GM18526 (cell line): ENCODE measurements around the gene HOXB6.

Source experiments
- POLR2A ChIP-seq: IDR thresholded peaks from 3 replicates; pipeline ENCODE4 v1.6.1; 2011; ENCODE audit not compliant: insufficient read length; ENCODE audit errors: extremely low read depth

Gene HOXB6

DNA sequence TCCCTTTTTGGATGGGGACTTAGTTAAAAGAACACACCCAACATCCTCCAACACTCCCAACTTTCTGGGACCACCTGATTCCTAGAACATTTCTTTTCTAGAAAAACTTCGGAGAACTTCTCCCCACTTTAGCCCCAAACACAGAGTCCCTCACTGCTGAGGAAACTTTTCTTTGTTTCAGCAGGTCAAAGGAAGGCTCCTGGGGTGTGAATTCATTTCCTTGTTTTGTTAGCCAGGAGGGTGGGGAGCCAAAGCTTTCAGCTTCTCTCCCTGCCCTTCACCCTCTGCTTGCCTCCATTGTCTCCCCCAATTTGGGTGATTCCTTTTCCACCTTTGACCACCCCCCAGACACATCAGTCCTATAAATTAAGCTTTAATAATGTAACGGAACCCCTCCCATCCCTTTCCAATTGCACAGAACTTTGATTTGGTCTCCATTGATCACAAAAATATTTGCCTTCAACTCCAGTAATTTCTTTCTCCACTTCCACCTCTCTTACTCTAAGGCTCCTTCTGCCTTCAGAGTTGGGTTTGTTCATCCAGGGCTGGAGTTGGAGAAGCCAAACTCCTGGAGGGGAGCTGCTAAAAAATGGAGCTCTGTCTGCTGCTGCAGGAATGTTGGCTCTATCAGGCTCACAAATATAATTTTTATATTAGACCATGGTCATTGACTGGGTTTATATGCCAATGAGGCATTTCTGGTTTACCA is 37.0 kb downstream of the HOXB6 start:
- TF ChIP-seq POLR2A: no peak

DNA sequence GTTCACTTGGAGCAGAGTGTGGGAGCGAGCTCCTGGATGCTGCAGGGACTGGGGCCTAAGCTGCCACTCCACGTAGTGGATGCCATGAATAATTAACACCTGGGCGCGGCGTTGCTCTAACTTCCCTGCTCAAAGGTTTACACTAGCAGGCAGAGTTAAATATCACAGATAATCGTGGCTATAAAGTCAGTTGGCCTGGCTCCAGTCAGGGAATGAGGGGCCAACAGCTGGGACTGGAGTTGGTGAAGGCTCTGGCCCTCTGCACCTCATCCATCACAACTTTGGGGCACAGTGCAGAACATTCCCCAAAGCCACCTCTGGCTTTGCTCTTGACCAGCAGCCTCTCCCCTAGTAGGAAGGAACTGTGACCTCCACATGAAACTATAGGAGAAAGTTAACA is 37.6 kb downstream of the HOXB6 start:
- TF ChIP-seq POLR2A: no peak

DNA sequence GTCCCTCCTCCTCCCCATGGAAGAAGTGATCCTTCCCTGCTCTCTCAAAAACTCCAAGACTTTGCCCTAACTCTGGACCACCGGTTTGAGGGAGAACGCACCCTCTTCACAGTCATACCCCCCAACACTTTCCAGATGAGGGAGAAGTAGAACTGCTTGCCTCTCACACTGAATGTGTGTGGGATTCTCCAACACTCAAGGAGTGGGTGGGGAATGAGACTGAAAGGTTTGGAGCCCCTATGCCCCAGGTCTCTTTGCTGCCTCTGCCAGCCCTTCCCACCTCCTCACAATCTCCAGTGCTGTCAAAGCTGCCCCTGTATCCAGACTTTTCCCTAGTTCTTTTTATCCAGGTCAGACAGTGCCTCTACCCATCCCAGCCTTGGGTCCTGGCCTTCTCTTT is 38.1 kb downstream of the HOXB6 start:
- no peak for TF ChIP-seq POLR2A

DNA sequence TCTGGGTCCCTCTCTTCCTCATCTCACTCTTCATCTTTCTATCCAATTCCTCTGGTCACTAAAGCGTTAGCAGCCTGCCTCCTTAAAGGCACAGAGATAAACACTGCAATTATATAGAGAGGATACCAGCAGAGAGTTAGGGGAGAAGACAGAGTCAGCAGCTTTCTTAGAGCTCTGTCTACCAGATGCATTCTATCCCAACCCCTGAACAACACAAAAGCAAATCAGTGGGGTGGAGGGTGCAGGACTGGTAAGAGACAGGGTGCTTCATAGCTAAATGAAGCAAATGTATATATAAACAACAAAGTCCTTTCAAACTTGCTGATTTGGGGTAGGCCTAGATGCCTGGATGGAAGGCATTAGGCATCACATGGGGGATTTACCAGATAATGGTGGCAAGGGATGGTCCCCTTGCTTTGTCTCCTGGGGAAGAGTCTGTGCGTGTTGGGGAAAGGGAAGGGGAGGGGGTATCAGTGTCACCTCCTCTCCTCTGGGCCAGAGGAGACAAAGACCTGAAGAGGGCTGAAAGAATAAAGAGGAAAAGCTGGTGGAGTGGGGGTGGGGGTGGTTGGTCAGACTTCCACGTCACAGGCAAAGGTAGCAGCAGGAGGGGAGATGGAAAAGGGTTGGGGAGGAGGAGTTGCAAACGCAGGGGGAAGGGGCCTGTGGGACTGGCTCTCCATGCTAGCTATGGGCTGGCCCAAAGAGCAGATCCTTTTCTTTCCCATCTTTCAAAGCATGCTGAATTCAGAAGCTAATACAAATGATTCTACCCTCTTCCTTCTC is 38.7 kb downstream of the HOXB6 start:
- TF ChIP-seq POLR2A: no peak

DNA sequence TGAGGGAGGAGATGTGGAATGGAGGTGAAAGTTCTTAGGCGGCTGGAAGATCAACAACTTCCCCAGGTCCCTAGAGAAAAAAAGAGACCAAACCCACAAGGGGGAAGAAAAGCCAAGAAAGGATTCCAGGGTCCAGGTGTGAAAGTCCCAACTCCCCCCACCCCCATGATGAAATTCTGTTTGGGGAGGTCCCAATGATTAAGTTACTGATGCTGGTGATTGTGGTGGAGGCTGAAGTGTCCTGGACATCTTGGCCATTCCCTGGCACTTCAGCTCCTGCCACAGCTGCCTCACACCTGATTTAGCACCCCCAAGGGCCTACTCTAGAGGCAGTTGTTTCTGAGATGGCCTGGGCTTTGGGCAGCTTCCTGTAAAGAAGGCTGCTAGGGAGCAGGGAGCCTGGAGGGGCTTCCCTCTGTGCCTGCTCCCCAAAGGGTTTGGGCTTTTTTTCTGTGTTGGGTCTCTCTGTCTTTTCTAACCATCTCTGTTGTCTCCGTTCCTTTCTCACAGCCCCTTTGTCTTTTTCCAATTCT is 39.7 kb downstream of the HOXB6 start:
- no peak for TF ChIP-seq POLR2A

DNA sequence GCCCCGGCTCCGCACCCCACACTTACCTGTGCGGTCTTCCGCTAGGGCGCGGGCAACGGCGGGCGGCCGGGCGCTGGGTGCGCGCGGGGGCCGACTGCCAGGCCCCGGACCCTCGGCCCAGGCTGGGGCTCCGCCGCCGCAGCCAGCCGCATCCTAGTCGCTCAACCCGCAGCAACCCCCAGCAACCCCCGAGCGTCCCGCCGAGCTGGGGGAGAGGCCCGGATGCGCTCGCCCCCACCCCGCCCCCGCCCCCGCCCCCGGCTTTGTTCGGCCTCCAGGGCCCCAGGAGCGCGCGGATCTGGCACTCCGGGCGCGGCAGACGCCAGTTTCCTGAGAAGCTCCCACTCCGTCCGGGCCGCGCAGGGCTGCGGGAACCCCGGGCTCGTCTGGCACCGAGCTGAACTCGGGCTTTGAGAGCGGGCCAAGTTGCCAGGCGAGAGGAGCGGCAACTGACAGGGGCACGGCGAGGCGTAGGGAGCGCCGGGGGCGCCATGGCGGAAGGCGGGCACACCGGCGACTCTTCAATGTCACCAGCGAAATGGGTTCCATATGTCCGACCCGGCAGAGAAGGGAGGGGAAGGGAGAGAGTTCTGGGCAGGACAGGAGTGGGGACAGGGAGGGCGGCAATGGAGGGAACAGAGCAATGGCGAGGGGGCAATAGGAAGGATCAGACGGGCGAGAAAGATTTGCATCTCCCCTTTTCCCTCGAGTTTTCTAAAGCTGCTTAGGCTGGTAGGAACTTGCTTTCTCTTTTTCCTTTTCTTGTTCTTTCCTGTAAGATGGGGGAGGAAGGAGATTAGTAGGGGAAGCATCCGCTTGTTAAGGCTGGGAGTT is 40.4 kb downstream of the HOXB6 start:
- no peak for TF ChIP-seq POLR2A

DNA sequence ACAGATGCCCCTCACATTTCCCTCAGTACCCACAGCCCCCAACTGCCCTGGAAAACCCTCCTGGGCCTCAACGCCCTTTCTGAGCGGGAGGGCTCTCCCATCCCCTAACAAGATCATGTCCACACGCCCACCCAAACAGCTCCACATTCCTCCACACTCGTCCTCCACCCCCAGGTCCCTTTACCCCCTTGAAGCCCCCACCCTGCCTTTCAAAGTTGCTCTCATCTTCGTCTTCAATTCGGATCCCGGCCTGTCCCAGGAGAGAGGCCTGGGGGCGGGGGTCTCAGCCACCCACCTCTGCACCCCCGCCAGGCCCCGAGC is 41.0 kb downstream of the HOXB6 start:
- no peak for TF ChIP-seq POLR2A

DNA sequence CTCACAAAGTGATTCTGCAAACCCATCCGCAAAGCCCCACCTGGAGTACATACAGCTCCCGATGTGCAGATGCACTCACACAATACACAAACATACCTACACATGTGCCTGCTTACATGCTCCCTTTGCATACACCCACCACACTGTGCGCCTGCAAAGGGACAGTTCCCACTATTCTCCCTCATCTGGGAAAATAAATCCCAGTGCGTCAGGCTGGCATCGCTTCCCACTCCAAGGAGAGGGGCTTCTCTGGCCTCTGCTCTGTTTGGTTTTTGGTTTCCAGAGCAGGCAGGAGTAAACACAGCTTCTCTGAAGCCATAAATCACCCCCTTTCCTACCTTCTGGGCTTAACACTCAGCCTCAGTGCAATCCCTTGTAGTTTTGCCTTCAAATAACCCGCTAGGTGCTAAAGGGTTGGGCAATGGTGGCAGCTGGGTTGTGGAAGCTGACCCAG is 41.4 kb downstream of the HOXB6 start:
- no peak for TF ChIP-seq POLR2A

DNA sequence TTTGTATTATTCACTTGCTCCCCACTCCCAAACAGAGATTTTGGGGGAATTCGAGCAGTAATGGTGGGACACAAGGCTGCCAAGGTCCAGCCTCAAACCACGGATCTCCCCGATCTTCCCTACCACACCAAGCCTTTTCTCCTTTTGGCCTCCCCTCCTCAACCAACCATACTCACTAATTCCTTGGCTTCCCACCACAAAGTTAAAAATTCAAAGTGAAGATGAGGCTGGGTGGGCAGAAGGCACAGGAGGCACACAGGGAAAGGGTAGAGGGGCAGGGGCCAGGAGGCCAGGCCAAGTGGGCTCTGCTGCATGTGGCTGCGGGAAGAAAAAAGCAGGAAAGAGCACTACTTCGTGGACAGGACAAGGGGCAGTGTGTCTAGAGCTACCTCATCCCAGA is 41.9 kb downstream of the HOXB6 start:
- TF ChIP-seq POLR2A: no peak

DNA sequence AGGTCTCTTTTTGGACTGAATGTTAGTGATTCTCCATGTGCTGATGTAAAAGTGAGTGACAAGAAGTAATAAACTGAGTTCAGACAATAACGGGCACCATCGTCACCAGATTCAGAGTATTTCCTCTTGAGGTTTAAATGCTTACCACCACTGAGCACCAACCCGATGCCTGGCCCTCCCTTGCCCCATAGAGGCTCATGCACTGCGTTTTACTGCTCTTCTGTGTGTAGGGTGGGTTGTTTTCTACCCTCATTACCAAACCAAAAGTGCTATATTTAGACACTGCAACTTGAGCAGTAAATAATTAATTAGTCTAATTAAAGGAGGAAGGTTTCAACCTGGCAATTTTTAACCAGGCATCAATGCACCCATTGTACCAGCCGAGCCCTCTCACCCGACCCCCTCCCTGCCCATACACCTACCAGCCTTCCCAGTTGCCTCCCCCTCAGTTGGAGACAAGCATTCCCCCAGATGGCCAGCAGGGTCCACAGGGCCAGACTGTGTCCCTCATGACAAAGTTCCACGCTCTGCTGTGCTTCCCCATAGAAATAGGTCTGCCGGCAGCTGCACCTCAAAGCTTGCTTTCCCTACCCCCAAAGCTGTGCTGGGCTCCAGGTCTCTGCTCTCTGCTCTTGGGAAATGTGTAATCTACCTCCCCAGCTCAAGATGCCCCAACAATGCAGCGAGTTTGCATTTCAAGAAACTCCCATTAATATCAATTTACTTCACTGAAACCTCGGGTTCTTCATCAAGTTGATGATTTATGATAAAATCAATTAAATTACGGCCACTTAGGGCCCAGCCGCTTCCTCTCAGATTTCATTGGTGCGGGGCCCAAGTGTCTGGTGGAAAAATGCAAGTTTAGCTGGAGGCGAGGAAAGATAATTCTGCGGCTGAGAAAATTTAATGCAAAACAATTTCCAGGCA is 42.6 kb downstream of the HOXB6 start:
- peak; percentile 35 for TF ChIP-seq POLR2A

DNA sequence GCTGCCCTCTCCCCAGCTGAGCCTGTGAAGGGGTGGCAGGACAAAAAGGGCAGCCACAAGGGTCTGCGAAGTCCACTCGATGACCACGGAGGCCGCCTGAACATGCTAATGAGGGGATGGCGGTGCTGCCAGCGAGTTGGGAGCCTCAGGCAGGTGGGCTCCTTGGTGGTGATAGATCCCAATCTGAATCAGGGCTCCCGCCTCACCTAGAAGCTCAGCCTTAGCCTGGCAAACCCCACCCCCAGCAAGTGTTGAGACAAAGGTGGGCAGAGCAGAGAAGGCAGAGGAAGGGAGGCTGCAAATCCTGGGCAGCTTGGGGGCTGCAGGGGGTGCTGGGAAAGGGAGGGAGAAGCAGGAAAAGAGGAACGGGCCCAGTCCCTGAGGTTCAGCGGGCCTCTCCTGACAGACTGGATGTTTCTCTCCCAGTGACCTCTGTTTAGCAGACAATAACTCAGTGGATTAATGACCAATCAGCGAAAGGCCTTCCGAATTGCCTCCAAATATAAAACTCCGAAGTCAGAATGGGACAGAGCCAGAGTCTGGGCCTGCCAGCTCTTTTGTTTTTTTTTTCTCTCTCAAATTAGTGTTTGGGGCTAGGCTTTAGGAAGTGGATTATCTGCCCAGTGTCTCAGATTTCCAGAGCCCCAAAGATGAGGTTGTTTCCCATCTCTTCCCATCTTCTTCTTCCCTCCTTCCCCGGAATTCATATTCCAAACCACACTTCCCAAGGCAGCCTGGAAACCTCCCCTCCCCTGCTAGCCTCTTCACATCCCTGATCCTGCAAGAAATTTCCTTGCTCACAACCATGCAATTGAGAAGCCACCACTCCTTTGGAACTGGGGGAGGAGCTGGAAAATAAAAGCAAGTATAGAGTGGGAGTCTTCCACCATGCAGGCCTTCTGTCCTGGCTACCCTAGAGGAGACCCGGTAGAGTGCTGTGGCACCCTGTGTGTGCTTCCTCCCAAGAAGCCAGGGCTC is 44.7 kb downstream of the HOXB6 start:
- no peak for TF ChIP-seq POLR2A

DNA sequence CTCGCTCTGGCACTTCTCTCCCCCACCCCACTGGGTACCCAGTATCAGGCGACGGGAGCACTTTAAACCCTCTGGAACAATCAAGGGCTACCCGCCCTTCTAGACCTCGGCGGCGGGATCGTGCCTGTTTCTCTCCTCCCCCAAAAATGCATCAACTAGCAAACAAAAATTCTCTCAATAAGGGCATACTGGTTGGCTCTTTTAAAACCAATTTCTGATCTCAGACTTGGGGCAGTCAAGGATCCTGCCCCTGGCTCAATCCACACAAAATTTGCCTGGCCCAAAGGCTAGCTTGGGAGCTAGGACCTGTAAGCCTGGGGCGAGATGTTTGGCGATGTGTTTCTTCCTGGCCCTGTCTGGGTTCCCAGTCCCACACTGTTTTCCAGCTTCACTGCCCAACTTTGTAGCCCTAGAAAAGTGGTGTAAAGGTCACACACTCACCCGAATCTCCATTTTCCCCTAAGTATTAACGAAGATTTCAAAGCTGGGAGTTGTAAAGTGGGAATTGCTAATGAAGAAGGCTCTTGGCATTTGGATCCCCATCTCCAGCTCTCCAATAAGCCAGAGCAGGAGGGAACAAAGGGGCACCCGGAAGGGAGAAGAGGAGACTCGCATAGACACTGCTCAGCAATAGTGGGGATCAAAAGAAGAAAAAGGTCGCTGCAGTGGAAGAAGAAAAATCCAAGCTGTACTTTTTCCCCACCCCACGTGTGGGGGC is 45.5 kb downstream of the HOXB6 start:
- no peak for TF ChIP-seq POLR2A

DNA sequence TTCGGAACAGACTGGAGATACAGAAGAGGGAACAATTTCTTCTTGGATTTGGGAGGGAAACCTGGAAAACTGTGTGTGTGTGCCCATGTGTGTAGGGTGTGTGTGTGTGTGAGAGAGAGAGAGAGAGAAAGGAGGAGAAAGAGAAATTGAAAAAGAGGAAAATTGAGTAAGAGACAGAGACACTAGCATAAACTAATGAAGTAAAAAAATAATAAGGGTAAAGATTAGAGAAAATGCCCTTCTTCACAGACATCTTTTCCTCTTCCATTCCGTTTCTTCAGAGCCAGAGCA is 46.0 kb downstream of the HOXB6 start:
- TF ChIP-seq POLR2A: no peak

DNA sequence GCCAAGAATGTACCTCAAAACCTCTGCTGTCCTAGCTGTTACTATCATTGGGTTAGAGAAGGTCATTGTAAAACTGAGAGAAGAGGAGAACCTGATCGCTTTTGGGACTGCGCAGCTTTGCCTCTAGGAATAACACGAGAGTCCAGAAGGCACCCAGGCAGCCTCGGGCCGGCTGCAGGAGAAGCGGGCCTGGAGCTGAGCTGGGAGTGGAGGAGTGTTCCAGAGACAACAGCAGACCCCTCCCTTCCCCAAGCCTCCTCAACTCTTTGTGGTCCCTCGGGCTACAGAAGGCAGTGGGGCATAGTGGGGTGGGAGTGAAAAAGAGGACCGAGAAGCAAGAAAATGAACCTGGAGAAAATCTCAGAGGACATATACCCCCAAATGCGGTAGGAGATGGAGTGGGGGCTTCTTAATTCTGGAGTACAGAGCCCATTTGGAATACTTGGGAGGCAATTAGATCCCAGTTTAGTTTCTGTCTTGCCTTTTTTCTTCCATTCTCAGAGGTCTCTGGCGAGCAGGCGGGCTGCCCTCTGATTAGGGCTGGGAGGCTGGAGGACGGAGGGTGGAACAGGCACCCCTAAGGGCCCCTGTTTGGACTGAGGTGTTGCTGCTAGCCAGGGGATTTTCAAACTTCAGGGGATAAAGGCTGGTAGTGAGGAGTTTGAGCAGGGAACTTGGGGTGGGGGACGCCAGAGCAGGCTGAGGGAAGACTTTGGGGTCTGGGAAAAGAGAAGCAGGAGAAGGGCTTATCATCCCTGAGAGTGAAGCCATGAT is 46.5 kb downstream of the HOXB6 start:
- no peak for TF ChIP-seq POLR2A
